SHP77 treated with DMSO at 0.1 percent for 48 hours (cell line): ENCODE measurements around the gene TBC1D9.
"Not testable (repeated sequence)": the region's sequence is repeated elsewhere in the genome, so short reads cannot be mapped to it uniquely, and the experiment has no call there.

Experiments used
- DNase-seq: peaks from one replicate; lab custom pipeline; 2025; lab: John Stamatoyannopoulos, UW

TBC1D9 gene

DNA sequence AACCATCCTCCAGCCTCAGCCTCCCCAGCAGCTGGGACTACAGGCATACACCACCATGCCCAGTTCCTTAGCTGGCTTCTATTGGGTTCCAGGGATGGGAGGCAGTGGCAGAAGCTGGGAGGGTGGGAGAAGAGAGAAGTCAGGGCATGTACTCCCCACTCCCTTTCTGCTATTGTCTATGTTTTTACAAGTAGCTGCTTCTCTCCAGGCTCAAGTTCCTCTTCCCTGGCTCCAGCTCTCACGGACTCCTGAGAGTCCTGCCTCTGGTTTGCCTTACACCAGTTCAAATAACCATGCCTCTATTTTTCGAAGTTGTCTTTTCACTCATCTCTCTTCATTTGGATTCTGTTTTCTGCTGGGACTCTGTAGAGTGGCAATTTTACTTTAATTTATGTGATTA is 2.9 kb downstream of the TBC1D9 start:
- no peak for DNase-seq

DNA sequence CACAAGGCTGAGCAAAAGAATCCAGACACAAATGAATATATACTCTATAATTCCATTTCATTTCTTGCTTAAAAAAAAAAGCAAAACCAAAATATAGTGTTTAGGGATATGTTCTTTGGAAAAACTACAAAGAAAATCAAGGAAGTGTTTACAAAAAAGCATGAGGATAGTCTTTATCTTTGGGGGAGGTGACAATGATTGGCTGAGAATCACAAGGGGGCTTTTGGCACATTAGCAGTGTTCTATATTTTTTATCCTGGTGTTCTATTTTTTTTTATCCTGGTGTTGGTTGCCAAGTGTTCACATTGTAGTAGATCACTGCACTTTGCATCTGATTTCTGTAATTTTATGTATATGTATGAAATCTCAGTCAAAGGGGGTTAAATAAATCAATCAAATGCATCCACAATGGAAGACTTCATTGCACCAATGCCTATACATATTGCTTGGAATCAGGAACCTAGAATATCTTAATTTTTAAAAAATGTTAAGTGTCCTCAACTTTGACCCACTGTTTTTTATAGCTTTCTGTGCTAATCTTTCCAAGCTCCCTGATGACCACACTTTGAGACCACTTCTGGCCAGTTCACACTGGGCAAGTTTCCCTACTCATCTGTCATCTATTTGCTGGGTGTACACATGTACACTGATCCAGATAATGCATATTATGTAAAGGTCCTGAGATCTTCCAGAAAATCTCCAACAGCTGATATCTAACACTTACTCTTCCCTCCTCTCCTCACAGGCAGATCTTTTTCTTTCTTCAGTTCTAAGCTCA is 3.7 kb downstream of the TBC1D9 start:
- DNase-seq, result no peak

DNA sequence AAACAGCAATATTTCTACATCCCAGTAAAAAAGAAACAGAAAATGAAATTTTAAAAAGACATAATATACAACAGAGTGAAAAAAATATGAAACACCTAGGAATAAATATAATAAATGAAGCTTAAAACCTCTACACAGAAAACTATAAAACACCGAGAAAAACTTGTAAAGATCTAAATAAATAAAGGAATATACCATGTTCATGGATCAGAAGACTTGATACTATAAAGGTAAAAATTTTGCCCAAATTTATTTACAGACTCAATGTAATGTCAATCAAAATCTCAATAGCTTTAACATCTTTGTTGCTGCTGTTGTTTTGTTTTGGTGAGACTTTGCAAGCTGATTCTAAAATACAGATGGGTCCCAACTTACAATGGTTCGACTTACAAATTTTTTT is 5.7 kb downstream of the TBC1D9 start:
- DNase-seq, result no peak

DNA sequence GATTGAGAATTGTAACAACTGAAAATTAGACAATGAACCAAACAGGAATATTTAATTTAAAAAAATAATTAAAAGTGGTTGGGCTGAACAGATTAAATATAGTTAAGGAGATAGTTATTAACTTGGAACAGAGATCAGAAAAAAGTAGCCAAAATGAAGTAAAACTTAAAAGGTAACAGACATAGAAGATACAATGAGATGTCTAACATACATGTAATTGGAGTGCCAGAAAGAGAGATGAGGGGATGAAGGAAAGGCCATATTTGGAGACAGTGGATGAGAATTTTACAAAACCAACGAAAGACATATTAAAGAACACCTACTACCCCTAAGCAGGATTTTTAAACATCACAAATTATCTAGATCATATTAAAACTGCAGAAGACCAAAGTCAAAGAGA is 8.0 kb downstream of the TBC1D9 start:
- DNase-seq, result no peak

DNA sequence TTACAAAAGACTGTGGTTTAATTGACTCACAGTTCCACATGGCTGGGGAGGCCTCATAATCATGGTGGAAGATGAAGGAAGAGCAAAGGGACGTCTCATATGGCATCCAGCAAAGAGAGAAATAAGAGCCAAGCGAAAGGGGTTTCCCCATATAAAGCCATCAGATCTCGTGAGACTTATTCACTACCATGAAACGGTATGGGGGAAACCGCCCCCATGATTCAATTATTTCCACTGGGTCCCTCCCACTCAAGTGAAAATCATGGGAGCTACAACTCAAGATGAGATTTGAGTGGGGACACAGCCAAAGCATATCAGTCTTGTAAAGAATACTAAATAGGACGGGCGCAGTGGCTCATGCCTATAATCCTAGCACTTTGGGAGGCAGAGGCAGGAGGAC is 9.6 kb downstream of the TBC1D9 start:
- DNase-seq, result not testable (repeated sequence)

DNA sequence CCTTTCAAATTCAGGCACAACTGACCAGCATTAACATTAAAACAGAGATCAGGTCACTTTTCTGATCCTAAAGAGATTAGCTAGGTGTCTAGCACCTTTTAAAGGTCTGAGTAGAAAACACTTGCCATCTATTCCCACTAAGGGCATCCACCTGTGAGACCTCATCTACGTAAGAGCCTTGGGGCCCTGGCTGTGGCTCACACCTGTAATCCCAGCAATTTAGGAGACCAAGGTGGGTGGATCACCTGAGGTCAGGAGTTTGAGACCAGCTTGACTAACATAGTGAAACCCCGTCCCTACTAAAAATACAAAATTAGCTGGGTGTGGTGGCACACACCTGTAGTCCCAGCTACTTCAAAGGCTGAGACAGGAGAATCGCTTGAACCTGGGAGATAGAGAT is 11.8 kb downstream of the TBC1D9 start:
- DNase-seq, result no peak

DNA sequence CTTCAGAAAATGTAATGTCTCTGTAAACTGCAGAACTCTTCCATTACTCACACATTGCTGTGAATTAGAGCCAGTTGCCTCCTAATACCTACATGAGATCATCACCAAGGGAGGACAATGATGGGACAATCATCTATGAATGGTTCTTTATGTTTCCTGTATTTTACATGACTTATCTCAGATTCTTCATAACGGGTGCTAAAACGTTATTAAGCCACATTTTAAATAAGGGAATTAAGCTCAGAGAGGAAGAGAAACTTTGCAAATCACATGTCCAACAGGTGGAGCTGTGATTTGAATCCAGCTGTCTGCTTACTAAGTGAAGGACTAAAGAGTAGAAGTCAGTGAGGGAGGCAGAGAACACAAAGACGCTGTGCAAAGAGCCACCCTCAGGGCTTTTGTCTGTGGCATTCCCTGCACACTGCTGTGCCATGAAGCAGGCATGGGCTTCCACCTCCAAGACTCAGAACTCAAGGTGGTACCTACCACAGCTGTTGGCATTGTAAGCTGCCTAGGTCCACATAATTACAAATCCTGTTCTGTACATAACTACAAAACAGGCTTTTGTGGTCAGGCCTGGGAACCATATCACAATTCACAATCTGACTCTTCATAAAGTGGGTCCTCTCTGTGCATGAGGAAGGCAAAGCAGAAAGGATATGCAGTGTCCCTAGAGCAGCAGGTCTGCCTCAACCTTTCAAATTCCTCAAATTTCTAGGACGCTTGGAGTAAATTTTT is 12.8 kb downstream of the TBC1D9 start:
- no peak for DNase-seq

DNA sequence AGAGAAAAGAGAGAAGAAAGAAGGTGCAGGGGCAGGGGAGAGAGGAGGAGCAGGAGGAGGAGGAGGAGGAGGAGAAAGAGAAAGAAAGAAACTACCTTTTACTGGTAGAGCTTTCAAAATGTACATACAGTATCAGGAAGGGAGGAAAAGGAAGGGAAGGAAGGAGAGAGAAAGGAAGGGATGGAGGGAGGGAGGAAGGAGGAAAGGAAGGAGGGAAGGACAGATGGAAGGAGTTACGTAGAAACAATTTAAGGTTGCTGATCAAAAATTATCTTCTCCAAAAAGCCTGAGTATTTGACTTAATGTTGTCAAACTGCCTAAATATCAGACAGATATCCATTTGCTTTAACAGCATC is 13.4 kb downstream of the TBC1D9 start:
- no peak for DNase-seq

DNA sequence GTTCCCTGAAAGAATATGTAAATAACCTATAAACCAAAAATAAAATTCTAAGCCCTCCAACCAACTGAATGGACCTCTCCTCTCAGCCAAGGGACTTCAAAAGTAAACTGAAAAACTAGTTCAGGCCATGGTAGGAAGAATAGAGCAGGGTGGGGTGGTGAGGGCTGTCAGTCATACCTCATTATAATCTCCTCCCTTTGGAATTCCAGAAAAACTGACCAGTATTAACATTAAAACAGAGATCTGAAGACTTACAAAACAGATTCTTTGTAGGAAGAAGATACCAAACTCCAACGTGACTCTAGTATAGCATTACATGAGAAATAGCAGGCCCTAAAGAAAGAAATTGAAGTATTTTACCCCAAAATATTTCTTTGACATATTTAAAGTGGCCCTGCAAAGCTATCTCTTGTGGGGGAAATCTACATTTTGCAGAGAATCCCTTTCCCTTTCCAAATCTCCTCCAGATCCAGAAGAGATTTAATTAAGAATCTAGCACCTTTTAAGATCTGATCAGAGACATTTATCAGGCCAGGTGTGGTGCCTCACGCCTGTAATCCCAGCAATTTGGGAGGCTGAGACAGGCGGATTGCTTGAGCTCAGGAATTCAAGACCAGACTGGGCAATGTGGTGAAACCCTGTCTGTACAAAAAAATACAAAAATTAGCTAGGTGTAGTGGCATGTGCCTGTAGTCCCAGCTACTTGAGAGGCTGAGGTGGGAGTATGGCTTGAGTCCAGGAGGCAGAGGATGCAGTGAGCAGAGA is 15.1 kb downstream of the TBC1D9 start:
- DNase-seq, result no peak

DNA sequence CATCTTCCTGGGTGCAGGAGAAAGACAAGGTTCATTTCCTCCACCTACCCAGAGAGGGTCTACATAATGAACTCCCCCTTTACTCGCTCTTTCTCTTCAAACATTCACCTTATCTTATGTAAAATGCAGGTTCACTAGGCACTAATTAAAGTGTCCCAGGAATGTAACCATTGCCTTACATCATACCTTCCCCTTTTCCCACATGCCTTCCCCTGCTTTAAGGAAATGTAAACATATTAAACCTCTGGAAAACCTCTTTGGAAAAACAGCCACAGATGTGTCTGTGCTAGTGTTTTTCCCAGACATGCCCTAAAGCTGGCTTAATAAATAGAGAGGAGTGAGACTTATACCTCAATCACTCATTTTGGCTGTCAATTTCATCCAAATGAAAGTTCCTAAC is 15.8 kb downstream of the TBC1D9 start:
- DNase-seq, result no peak

DNA sequence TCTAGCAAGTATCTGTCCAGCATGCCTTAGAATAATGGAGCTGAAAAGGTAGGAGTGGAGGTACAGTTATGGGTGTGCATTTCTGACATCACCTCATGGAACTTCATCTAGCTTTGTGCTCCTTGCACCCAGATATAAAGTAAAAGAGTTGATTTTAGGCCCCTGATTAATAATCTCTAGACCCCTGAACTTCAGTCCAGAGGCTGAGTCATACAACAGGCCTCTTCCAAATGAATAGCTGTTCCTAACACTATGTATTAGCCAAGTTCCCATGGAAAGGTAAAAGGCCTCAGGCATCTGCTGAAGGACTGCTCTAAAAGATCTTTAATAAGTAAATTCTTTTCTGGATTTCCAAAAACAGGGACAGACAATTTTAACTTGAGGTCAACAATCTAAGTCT is 16.2 kb downstream of the TBC1D9 start:
- DNase-seq, result no peak

DNA sequence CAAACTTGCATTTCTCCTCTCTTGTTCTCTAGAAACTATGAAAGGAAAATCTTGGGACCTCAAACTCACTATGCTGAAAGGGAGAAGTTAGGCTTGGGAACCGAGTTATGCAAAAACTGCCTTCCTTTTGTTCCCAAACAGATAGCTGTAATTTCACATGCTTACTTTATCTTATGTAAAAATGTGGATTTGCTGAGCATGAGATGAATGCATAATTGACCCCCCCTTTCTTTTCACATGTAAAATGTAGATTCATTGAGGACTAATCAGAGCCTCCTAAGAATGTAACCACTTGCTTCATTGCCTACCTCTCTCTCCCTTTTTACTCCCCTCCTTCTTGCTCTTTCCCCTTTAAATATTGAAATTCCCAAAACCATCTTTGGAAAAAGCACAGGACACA is 18.0 kb downstream of the TBC1D9 start:
- no peak for DNase-seq

DNA sequence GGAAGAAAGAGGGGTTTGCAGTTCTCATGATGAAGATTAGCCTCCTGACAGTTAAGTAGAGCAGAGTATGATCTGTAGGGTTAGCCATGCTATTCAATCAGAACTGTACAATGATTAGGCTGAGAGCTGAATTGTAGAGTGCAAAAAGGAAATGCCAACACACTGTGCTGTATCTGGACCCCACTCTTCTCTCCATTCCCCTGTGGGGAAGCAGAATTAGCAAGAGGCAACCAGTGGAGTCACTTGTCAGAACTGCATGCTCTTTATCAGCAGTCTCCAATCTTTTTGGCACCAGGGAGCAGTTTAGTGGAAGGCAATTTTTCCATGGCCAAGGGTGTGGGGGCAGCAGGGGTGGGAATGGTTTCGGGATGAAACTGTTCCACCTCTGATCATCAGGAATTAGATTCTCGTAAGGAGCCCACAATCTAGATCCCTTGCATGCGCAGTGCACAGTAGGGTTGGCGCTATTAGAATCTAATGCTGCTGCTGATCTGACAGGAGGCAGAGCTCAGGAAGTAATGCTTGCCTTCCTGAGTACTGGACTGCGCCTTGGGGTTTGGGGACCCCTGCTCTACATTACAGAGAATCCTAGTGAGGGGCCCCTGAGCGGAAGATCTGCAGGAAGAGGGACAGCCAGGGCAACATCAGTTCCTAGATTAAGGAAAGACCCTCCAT is 19.4 kb downstream of the TBC1D9 start:
- no peak for DNase-seq

DNA sequence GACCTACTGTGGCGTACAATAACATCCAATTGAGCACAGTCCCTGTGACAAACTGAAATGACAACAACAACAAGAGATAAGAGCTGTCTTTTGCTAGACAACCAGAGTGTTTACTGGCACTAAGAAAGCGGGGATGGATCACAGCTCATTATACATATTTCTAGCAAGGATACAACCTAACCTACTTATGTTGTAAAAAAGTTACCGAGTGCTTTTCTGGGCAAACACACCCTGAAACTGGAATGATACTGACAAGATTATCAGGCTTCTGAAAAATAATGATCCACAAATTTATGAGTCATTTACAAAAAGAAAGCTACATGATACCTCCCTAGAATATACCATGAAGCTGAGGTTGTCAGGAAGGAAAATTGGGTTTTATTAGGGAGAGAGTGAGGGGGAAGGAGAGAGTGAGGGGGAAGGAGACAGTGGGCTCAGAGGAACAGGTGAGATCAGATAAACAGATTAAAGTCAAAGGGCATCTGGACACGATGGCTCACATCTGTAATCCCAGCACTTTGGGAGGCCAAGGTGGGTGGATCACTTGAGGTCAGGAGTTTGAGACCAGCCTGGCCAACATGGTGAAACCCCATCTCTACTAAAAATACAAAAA is 20.3 kb downstream of the TBC1D9 start:
- DNase-seq, result no peak

DNA sequence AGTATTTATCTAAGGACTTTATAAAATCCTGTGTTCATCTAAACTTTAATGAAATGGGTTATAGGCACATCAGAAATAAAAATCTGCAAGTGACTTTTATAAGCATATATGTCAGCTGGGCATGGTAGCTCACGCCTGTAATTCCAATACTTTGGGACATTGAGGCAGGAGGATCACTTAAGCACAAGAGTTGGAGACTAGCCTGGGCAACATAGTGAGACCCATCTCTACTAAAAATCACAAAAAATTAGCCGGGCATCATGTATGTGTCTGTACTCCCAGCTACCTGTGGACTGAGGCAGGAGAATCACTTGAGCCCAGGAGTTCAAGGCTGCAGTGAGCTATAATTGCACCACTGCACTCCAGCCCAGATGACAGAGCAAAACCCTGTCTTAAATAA is 20.9 kb downstream of the TBC1D9 start:
- no peak for DNase-seq

DNA sequence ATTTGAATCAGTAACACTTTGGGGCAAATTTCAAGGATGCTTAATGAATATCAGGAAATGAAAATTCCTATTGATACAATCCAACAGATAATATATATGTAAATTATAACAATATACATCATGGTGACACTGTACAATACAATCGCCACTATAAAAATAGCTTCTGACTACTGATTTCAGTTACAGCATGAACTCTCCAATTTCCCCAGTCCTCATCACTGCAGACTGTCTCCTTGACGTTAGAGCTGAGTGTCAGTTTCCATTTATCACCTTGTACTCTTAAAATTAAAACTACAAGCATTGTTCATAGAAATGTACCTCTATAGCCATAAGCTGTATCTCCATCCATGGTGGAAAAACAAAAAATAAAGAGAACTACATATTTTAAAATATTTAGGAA is 23.4 kb downstream of the TBC1D9 start:
- no peak for DNase-seq

DNA sequence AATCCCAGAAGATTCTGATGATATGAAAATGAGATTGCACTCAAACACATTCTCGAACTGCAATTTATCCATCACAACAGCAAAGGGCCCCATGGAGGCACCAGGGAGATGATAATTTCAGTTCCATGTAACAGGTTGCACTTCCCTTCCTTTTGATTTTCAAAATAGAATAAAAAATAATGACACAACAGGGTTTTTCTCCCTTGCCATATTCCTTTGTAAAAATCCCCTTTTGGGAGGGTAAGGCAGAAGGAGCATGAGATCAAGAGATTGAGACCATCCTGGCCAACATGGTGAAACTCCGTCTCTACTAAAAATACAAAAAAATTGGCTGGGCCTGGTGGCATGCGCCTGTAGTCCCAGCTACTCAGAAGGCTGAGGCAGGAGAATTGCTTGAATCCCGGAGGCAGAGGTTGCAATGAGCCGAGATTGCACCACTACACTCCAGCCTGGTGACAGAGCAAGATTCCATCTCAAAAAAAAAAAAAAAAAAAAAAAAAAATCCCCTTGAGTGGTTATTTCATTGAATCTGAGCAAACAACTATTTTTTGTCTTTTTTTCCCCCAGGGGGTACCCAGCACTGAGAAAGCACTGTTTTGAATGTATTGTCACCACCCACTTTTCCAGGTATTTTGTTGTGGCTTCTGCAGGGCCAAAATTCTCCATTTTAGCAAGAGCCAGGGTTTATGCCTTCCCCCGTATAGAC is 26.7 kb downstream of the TBC1D9 start:
- no peak for DNase-seq

DNA sequence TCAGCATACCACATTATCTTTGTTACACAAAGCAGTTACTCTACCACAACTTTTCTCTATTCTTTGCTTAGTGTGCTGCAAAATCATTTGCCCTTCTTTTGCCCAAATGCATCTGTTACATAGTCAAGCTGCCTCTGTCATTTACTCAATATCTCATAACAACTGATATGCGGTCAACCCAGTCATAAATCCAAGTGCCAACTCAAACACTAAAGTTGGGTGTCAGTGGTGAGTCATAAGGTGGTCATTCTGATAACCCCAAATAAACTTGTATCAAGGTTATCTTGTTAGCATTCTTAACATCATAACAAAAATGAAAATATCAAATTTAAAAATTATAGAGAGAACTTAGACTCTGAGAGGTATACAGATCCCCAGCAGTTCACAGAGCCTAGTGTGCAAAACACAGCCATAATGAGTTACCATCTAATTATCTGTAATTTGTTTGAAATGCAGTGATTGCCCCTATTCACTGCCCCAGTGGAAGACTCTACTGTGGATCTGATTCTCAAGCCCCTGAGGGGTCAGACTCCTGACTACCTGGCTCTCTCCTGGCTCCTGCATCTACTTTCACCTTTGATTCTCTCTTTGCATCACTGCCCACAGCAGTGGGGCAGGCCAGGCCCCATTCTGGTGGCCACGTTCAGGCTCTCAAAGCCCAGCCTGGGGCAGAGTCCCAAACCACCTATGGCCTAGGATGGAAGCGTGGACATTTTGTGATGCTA is 29.2 kb downstream of the TBC1D9 start:
- no peak for DNase-seq

DNA sequence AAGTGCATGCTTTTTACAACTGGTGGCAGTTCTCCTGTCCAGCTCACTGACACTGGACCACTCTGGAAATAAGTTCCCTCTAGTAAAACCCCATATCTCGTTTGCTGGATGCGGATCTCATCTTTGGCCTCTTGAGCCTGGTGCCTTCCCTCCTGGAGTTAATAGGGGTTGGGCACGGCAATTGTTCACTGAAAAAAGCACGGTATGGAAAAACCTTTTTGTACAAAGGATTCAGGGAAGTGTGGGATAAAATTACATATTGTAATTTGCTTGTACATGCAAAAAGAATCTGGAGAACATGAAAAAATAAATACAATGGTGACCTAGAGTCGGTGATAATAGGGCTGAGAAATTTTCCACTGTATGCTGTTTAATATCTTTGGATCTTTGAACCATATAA is 30.6 kb downstream of the TBC1D9 start:
- no peak for DNase-seq

DNA sequence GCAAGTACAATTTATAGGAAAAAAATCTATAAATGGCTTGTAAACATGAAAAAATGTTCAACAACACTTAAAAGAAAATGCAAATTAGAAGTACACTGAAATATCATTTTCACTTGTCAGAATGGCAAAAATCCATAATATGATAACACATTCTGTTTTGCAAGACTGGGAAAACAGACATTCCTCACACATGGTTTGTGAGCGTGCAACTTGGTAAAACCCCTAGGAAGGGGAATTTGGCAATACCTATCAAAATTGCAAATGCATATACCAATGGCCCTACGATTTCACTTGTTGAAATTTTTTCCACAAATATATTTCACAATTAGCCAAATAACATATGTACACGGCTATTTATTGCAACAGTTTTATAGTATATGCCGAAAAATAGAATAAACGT is 31.4 kb downstream of the TBC1D9 start:
- DNase-seq, result no peak
